T47D (cell line): ENCODE measurements around the gene IRAK4.

Experiments used
- DNase-seq, 2 experiments: peaks; one replicate each; pipeline versions ENCODE4 v3.0.0 to v3.0.0-alpha.2; 2011 to 2012; ENCODE audit warnings: low read depth in 1 of 2, low spot score in 1 of 2
- JUND ChIP-seq: IDR thresholded peaks from 2 replicates; pipeline ENCODE4 v1.6.1; 2012; ENCODE audit warnings: low read depth
- in situ Hi-C: cut with HindIII; loops from 2 replicates; pipeline ENCODE4 v1.10.0; 2016; ENCODE audit warnings: low sequenced_read_pairs, low pct_unique_long_range_greater_than_20kb

IRAK4 gene

GRCh38 chr12:43827093-43827492 is 68.3 kb downstream of the IRAK4 start:
- TF ChIP-seq JUND: no peak
- DNase-seq: no peak
- in situ Hi-C loops: no loop called here

GRCh38 chr12:43832463-43833168 is 73.9 kb downstream of the IRAK4 start:
- no peak for TF ChIP-seq JUND
- DNase-seq: no peak
- in situ Hi-C loops: no loop called here

GRCh38 chr12:43835264-43835655 is 76.5 kb downstream of the IRAK4 start:
- DNase-seq: no peak
- TF ChIP-seq JUND: no peak
- in situ Hi-C loops: no loop called here

- in situ Hi-C loops: no loop called here
- peak; percentile 62 to 64 for DNase-seq
- no peak for TF ChIP-seq JUND
Measured at GRCh38 chr12:43835656-43836474, 77.1 kb downstream of the IRAK4 start, which contains the start of gene TMEM117. TSS of gene TMEM117 (plus strand) at chr12:43836081.

- in situ Hi-C loops: no loop called here
- DNase-seq: peak in 1 of 2 experiments; percentile 35
- TF ChIP-seq JUND: no peak
Measured at GRCh38 chr12:43836475-43836989, 77.8 kb downstream of the IRAK4 start.
